ENCODE data around the gene ADCK1.

DNA sequence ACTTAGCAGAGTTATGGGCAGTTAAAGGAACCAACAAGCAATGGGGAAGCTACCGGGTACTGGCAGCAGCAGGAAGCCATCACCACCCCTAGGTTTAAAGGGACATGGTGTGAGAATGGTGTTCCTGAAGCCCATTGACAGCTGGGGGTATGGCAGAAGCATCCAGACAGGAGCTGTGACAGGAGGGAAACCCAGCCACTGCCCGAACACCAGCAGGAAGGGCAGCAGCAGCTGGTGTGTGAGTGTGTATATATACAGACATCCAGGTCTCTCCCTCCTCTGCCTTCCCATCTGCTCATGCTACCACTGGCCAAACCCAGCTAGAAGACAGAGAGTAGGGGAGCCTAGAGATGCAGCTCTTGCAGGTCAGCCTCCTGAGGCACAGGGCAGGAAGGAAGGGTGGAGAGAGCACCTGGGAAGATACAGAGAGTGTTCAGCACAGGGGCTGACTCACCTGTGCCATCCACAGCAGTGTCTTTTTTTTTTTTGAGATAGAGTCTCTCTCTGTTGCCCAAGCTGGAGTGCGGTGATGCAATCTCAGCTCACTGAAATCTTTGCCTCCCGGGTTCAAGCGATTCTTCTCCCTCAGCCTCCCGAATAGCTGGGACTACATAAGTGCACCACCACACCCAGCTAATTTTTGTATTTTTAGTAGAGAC lies 9.2 kb upstream of the ADCK1 start:
- TF ChIP-seq, protein P1, sequence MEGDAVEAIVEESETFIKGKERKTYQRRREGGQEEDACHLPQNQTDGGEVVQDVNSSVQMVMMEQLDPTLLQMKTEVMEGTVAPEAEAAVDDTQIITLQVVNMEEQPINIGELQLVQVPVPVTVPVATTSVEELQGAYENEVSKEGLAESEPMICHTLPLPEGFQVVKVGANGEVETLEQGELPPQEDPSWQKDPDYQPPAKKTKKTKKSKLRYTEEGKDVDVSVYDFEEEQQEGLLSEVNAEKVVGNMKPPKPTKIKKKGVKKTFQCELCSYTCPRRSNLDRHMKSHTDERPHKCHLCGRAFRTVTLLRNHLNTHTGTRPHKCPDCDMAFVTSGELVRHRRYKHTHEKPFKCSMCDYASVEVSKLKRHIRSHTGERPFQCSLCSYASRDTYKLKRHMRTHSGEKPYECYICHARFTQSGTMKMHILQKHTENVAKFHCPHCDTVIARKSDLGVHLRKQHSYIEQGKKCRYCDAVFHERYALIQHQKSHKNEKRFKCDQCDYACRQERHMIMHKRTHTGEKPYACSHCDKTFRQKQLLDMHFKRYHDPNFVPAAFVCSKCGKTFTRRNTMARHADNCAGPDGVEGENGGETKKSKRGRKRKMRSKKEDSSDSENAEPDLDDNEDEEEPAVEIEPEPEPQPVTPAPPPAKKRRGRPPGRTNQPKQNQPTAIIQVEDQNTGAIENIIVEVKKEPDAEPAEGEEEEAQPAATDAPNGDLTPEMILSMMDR (conservative IDR thresholded peaks at IDR 0.05), result no peak
- no peak for TF ChIP-seq EZH2 (IDR thresholded peaks at IDR 0.05; ENCODE audit: low read depth)

All from PC-9 (cell line).